Measurements from ENCODE around the gene PACS1. TPM values are rescaled to one million over a fixed set of nuclear protein-coding genes. Genes with fewer than 3 reads are reported as not detected.

Gene PACS1
- polyA plus RNA-seq, 1 of the 3 experiments (the other 2 are of a cell fraction) = 37.3 TPM

DNA sequence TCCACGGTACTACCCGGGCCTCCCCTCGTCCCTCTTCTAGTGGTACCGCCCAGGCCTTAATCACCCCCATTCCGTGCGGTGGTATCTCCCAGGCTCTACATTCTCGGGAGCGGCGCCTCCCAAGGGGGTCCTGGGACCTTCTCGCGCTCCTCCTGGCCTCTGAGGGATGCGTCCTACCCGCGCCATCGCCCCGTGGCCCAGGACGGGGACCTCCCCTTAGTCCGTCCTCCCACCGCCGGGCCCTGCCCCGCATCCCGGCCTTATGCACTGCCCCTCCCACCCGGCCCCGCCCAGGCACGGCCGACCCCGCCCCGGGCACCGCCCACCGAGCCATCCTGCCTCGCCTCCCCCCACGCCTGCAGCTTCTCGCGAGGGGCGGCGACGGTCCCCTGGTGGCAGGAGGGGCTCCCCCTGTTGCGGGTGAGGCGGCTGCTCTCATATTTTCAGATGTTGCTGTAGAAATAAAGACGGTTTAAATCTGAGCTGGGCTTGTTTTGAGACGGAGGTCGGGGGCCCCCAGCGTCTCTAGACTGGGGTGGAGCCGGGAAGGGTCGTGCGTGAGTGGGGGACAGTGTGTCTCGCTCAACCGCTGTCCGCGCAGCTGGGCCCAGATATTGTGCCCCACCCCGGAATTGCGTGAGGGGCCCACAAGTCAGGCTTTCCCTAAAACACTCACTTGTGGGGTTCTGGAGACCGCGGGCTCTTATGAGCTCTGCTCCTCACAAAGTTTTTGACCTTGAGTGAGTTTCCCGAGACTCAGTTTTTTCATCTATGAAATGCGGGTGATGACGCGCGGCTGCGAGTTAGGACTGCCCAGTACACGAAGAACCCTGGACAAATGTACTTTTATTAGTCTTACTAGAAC lies 197.5 kb downstream of the PACS1 start:
- H3K27ac ChIP-seq (ENCODE audit: low read depth in 2 of 2, low read length in 1 of 2) = peak overlapping the region; percentile 84 to 95
- peak overlapping the region; percentile 35 for H2AFZ ChIP-seq (ENCODE audit: low read depth)
- no peaks in the 10 kb centered on the region for H3K9me2 ChIP-seq
- peak; percentile 96 for DNase-seq
- TF ChIP-seq YY1 (IDR thresholded peaks at IDR 0.05; ENCODE audit: low read depth) (no peak), JUND (IDR thresholded peaks at IDR 0.05) (peak; percentile 4; the same call in 1 of the 2 replicates), GABPA (IDR thresholded peaks at IDR 0.05; ENCODE audit: low read depth) (no peak), CHD2 (IDR thresholded peaks at IDR 0.05; ENCODE audit: low read length, partially characterized antibody) (peak; percentile 98), POLR2AphosphoS5 (IDR thresholded peaks at IDR 0.05; ENCODE audit: low read depth, low read length) (peak; percentile 50; the same call in 1 of the 2 replicates), MXI1 (IDR thresholded peaks at IDR 0.05; ENCODE audit: low read depth, low read length) (peak; percentile 30; the same call in 1 of the 2 replicates), TCF12 (IDR thresholded peaks at IDR 0.05) (peak; percentile 10; the same call in 1 of the 2 replicates), GATA2 (CRISPR knock-in tag; IDR thresholded peaks at IDR 0.05) (no peak)
- TF ChIP-seq, protein P1, sequence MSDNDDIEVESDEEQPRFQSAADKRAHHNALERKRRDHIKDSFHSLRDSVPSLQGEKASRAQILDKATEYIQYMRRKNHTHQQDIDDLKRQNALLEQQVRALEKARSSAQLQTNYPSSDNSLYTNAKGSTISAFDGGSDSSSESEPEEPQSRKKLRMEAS (IDR thresholded peaks at IDR 0.05; ENCODE audit: low read depth) = 0 out of 2 replicates have a peak, but pooled peaks have one; percentile 5
- TF ChIP-seq, protein P2, sequence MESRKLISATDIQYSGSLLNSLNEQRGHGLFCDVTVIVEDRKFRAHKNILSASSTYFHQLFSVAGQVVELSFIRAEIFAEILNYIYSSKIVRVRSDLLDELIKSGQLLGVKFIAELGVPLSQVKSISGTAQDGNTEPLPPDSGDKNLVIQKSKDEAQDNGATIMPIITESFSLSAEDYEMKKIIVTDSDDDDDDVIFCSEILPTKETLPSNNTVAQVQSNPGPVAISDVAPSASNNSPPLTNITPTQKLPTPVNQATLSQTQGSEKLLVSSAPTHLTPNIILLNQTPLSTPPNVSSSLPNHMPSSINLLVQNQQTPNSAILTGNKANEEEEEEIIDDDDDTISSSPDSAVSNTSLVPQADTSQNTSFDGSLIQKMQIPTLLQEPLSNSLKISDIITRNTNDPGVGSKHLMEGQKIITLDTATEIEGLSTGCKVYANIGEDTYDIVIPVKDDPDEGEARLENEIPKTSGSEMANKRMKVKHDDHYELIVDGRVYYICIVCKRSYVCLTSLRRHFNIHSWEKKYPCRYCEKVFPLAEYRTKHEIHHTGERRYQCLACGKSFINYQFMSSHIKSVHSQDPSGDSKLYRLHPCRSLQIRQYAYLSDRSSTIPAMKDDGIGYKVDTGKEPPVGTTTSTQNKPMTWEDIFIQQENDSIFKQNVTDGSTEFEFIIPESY (IDR thresholded peaks at IDR 0.05; ENCODE audit: borderline replicate concordance, low read depth) = peak; percentile 94
- peaks cover 16% of the 10 kb centered on the region for H3F3A ChIP-seq (replicated peaks; ENCODE audit: insufficient read depth)
- peak overlapping the region; percentile 96 for H3K4me2 ChIP-seq
- CTCF ChIA-PET = interaction anchor here (0.9 to 9.4 kb wide), 12 partner anchors 13 to 199 kb away, joined by 3 to 111 read pairs (median 4); partner anchors contain the start of genes CNIH2, RIN1 and YIF1A
- no peaks in the 10 kb centered on the region; the same call in 1 of the 2 replicates for H4K20me1 ChIP-seq (ENCODE audit: insufficient read depth)
- H3K9ac ChIP-seq = peak overlapping the region; percentile 87
- H3K36me3 ChIP-seq (replicated peaks in 1 of 2; ENCODE audit: control insufficient read depth in 1 of 2, insufficient read depth in 2 of 2, low read length in 1 of 2) = peaks cover 15 to 44% of the 10 kb centered on the region in 2 experiments
- POLR2A ChIA-PET = interaction anchor here (0.6 to 2.3 kb wide), 11 partner anchors 9 to 104 kb away, joined by 3 to 8 read pairs (median 5); partner anchors contain the start of genes RIN1, TMEM151A and YIF1A
- H3K79me2 ChIP-seq (ENCODE audit: insufficient read depth) = peaks cover 34% of the 10 kb centered on the region
- H3K27me3 ChIP-seq (ENCODE audit: insufficient read depth) = no peaks in the 10 kb centered on the region
- H3K9me3 ChIP-seq = no peaks in the 10 kb centered on the region
- 6% methylated on average over 42 of the region's 61 CpGs for WGBS (ENCODE audit: low lambda C conversion rate)
- peaks cover 11 to 14% of the 10 kb centered on the region in 2 experiments; a peak in 2 of 4 replicates for H3K4me1 ChIP-seq (ENCODE audit: control insufficient read depth in 1 of 2, insufficient read depth in 2 of 2, low read depth in 1 of 2, low read length in 1 of 2)
- H3K4me3 ChIP-seq (ENCODE audit: low read depth in 2 of 2, low read length in 1 of 2) = peak overlapping the region; percentile 72 to 89

DNA sequence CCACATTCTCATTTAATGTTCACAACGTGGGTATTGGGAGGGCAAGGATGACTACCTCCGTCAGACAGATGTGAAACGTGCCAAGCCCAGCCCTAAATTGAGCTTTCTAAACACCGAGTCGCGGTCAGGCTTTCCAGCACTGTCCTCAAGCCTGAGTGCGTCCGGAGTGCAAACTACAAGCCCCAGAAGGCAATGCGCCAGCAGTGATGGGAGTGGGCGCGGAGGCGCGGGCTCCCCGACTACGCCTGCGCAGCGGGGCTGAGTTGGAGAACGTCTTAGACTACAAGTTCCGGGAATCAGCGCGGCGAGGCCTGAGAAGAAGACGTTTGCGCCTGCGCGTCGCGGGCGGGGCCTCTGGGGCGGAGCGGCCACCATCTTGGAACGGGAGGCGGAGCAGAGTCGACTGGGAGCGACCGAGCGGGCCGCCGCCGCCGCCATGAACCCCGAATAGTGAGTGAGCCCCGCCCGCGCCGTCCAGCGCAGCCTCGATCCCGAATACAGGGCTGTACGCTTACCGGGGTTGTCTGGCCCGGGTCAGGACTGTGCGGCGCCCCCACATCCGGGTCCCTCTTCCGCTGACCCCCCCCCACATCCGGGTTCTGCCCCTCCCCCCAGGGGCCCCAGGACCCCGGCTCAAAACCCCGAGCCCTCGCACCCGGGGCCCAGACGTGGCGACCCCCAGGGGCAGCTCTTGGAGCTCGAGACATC lies 198.3 kb downstream of the PACS1 start, which contains the start of gene RAB1B:
Gene RAB1B (plus strand): TSS at position 396 of the 708 bp plus-strand sequence. CDS start 41 bp downstream, at position 437.
- Histone ChIP-seq H3K9me3 (no peaks in the 10 kb centered on the region), H4K20me1 (ENCODE audit: insufficient read depth) (no peaks in the 10 kb centered on the region; the same call in 1 of the 2 replicates), H3F3A (replicated peaks; ENCODE audit: insufficient read depth) (peaks cover 17% of the 10 kb centered on the region), H3K79me2 (ENCODE audit: insufficient read depth) (peaks cover 34% of the 10 kb centered on the region), H3K4me1 (ENCODE audit: control insufficient read depth in 1 of 2, insufficient read depth in 2 of 2, low read depth in 1 of 2, low read length in 1 of 2) (peaks cover 11 to 14% of the 10 kb centered on the region in 2 experiments; a peak in 2 of 4 replicates), H3K4me2 (peak within 1 kb of the TSS; percentile 96), H3K9ac (peak within 1 kb of the TSS; percentile 87), H3K27me3 (ENCODE audit: insufficient read depth) (no peaks in the 10 kb centered on the region), H2AFZ (ENCODE audit: low read depth) (peak within 1 kb of the TSS; percentile 35), H3K4me3 (ENCODE audit: low read depth in 2 of 2, low read length in 1 of 2) (peak within 1 kb of the TSS; percentile 85 to 89), H3K9me2 (no peaks in the 10 kb centered on the region), H3K36me3 (replicated peaks in 1 of 2; ENCODE audit: control insufficient read depth in 1 of 2, insufficient read depth in 2 of 2, low read length in 1 of 2) (peaks cover 18 to 45% of the 10 kb centered on the region in 2 experiments), H3K27ac (ENCODE audit: low read depth in 2 of 2, low read length in 1 of 2) (peak within 1 kb of the TSS; percentile 84 to 97)
- peak; percentile 96 for DNase-seq
- ChIA-PET POLR2A (interaction anchor here (1.0 to 2.3 kb wide), 8 partner anchors 10 to 67 kb away, joined by 3 to 8 read pairs (median 6); partner anchors contain the start of genes RIN1, TMEM151A and YIF1A), CTCF (interaction anchor here (0.9 to 9.4 kb wide), 9 partner anchors 12 to 200 kb away, joined by 3 to 111 read pairs (median 4); partner anchors contain the start of genes CNIH2 and RIN1)
- 0% methylated on average over 11 of the region's 64 CpGs for WGBS (ENCODE audit: low lambda C conversion rate)
- TF ChIP-seq SIN3A (IDR thresholded peaks at IDR 0.05; ENCODE audit: borderline replicate concordance, low read depth, low read length) = peak; percentile 62; the same call in 1 of the 2 replicates
- peak; percentile 8; the same call in 1 of the 2 replicates for TF ChIP-seq TAF1 (IDR thresholded peaks at IDR 0.05; ENCODE audit: borderline replicate concordance, low read depth, low read length)
- no peak for TF ChIP-seq SMC3 (IDR thresholded peaks at IDR 0.05; ENCODE audit: low read depth, low read length)
- TF ChIP-seq, protein P3, sequence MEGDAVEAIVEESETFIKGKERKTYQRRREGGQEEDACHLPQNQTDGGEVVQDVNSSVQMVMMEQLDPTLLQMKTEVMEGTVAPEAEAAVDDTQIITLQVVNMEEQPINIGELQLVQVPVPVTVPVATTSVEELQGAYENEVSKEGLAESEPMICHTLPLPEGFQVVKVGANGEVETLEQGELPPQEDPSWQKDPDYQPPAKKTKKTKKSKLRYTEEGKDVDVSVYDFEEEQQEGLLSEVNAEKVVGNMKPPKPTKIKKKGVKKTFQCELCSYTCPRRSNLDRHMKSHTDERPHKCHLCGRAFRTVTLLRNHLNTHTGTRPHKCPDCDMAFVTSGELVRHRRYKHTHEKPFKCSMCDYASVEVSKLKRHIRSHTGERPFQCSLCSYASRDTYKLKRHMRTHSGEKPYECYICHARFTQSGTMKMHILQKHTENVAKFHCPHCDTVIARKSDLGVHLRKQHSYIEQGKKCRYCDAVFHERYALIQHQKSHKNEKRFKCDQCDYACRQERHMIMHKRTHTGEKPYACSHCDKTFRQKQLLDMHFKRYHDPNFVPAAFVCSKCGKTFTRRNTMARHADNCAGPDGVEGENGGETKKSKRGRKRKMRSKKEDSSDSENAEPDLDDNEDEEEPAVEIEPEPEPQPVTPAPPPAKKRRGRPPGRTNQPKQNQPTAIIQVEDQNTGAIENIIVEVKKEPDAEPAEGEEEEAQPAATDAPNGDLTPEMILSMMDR (IDR thresholded peaks at IDR 0.05) = no peak
- peak; percentile 25; the same call in 1 of the 2 replicates for TF ChIP-seq ELF1 (IDR thresholded peaks at IDR 0.05)
- TF ChIP-seq NRF1 (IDR thresholded peaks at IDR 0.05; ENCODE audit: low read depth, low read length) = peak; percentile 97
- TF ChIP-seq EP300 (IDR thresholded peaks at IDR 0.05; ENCODE audit: borderline replicate concordance in 1 of 2, low read depth in 1 of 2, low read length in 1 of 2) = no peak
- peak; percentile 41; the same call in 1 of the 2 replicates for TF ChIP-seq GABPA (IDR thresholded peaks at IDR 0.05; ENCODE audit: low read depth)
- TF ChIP-seq POLR2AphosphoS5 (IDR thresholded peaks at IDR 0.05; ENCODE audit: low read depth, low read length) = peak; percentile 83
- TF ChIP-seq, protein P4, sequence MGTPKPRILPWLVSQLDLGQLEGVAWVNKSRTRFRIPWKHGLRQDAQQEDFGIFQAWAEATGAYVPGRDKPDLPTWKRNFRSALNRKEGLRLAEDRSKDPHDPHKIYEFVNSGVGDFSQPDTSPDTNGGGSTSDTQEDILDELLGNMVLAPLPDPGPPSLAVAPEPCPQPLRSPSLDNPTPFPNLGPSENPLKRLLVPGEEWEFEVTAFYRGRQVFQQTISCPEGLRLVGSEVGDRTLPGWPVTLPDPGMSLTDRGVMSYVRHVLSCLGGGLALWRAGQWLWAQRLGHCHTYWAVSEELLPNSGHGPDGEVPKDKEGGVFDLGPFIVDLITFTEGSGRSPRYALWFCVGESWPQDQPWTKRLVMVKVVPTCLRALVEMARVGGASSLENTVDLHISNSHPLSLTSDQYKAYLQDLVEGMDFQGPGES (IDR thresholded peaks at IDR 0.05; ENCODE audit: low read depth, low read length) = no peak
- TF ChIP-seq MXI1 (IDR thresholded peaks at IDR 0.05; ENCODE audit: low read depth, low read length) = peak; percentile 74; the same call in 1 of the 2 replicates

Data from SK-N-SH (cell line).